Measurements from ENCODE around the gene PCSK5.

- TF ChIP-seq, protein P1, sequence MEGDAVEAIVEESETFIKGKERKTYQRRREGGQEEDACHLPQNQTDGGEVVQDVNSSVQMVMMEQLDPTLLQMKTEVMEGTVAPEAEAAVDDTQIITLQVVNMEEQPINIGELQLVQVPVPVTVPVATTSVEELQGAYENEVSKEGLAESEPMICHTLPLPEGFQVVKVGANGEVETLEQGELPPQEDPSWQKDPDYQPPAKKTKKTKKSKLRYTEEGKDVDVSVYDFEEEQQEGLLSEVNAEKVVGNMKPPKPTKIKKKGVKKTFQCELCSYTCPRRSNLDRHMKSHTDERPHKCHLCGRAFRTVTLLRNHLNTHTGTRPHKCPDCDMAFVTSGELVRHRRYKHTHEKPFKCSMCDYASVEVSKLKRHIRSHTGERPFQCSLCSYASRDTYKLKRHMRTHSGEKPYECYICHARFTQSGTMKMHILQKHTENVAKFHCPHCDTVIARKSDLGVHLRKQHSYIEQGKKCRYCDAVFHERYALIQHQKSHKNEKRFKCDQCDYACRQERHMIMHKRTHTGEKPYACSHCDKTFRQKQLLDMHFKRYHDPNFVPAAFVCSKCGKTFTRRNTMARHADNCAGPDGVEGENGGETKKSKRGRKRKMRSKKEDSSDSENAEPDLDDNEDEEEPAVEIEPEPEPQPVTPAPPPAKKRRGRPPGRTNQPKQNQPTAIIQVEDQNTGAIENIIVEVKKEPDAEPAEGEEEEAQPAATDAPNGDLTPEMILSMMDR (IDR thresholded peaks at IDR 0.05; ENCODE audit: poor library complexity, severe bottlenecking), result no peak
- TF ChIP-seq TAF1 (IDR thresholded peaks at IDR 0.05; ENCODE audit: low read depth), result no peak
- TF ChIP-seq EP300 (conservative IDR thresholded peaks at IDR 0.05; ENCODE audit: poor library complexity, severe bottlenecking), result no peak
- TF ChIP-seq POLR2AphosphoS5 (IDR thresholded peaks at IDR 0.05), result no peak
- no peak for TF ChIP-seq RAD21 (conservative IDR thresholded peaks at IDR 0.05)
- TF ChIP-seq, protein P2, sequence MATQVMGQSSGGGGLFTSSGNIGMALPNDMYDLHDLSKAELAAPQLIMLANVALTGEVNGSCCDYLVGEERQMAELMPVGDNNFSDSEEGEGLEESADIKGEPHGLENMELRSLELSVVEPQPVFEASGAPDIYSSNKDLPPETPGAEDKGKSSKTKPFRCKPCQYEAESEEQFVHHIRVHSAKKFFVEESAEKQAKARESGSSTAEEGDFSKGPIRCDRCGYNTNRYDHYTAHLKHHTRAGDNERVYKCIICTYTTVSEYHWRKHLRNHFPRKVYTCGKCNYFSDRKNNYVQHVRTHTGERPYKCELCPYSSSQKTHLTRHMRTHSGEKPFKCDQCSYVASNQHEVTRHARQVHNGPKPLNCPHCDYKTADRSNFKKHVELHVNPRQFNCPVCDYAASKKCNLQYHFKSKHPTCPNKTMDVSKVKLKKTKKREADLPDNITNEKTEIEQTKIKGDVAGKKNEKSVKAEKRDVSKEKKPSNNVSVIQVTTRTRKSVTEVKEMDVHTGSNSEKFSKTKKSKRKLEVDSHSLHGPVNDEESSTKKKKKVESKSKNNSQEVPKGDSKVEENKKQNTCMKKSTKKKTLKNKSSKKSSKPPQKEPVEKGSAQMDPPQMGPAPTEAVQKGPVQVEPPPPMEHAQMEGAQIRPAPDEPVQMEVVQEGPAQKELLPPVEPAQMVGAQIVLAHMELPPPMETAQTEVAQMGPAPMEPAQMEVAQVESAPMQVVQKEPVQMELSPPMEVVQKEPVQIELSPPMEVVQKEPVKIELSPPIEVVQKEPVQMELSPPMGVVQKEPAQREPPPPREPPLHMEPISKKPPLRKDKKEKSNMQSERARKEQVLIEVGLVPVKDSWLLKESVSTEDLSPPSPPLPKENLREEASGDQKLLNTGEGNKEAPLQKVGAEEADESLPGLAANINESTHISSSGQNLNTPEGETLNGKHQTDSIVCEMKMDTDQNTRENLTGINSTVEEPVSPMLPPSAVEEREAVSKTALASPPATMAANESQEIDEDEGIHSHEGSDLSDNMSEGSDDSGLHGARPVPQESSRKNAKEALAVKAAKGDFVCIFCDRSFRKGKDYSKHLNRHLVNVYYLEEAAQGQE (IDR thresholded peaks at IDR 0.05; ENCODE audit: borderline replicate concordance), result no peak
Observed at GRCh38 chr9:75947233-75947632, 56.8 kb downstream of the PCSK5 start.

Measured in neural cell (in vitro differentiated cells).